Measurements from ENCODE around the gene ENGASE. TPM values are rescaled to one million over a fixed set of nuclear protein-coding genes. Genes with fewer than 3 reads are reported as not detected.

Gene ENGASE
- total RNA-seq, 1 donor from 2014 or later, result 10.5 TPM

- DNase-seq (ENCODE audit: low read depth), result peak; percentile 42
- Histone ChIP-seq H3K36me3 (ENCODE audit: control insufficient read depth, insufficient read depth, low read length) (no peaks in the 10 kb centered on the region), H3K27me3 (ENCODE audit: control insufficient read depth, insufficient read depth, low read length) (no peaks in the 10 kb centered on the region), H3K4me3 (ENCODE audit: low read depth, low read length) (no peak overlapping the region)
- FAIRE-seq, result peak; percentile 43
- TF ChIP-seq, protein P1, sequence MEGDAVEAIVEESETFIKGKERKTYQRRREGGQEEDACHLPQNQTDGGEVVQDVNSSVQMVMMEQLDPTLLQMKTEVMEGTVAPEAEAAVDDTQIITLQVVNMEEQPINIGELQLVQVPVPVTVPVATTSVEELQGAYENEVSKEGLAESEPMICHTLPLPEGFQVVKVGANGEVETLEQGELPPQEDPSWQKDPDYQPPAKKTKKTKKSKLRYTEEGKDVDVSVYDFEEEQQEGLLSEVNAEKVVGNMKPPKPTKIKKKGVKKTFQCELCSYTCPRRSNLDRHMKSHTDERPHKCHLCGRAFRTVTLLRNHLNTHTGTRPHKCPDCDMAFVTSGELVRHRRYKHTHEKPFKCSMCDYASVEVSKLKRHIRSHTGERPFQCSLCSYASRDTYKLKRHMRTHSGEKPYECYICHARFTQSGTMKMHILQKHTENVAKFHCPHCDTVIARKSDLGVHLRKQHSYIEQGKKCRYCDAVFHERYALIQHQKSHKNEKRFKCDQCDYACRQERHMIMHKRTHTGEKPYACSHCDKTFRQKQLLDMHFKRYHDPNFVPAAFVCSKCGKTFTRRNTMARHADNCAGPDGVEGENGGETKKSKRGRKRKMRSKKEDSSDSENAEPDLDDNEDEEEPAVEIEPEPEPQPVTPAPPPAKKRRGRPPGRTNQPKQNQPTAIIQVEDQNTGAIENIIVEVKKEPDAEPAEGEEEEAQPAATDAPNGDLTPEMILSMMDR (IDR thresholded peaks at IDR 0.05; ENCODE audit: insufficient read depth, low read length, severe bottlenecking), result peak; percentile 95
Observed at GRCh38 chr17:79045842-79046196, 28.8 kb upstream of the ENGASE start.

DNA sequence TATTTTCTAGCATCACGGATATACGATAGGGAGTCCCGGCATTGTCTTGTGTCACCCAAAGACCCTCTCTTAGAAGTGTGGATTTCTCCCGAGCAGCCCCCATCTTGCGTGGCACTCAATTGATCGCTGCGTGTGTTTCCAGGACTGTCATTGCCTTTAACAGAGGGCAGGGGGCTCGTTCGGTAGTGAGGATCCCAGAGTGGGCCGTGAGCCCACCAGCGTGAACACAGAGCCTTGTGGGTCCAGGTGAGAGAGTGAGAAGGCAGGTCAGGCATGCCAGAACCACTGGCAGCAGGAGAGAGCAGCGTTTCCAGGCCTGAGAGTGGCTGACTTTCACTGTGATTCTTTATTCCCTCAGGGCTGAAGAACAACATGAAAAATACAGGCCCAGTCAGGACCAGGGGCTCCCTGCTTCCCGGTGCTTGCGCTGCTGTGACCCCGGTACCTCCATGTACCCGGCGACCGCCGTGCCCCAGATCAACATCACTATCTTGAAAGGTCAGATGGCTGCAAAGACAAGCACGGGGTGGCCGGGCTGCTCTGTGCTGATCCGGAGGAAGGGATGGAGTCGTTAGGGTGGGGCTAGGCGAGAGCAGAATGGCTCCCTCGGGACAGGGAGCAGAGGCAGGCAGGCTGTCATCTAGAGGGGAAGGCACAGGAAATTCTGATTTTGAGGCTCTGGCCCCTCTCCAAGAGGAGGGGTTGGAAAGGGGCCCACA is 28.3 kb upstream of the ENGASE start:
- no peak overlapping the region for H3K4me3 ChIP-seq (ENCODE audit: low read depth, low read length)
- H3K36me3 ChIP-seq (ENCODE audit: control insufficient read depth, insufficient read depth, low read length), result no peaks in the 10 kb centered on the region
- FAIRE-seq, result no peak
- DNase-seq (ENCODE audit: low read depth), result no peak
- TF ChIP-seq, protein P1 (IDR thresholded peaks at IDR 0.05; ENCODE audit: insufficient read depth, low read length, severe bottlenecking), result no peak
- no peaks in the 10 kb centered on the region for H3K27me3 ChIP-seq (ENCODE audit: control insufficient read depth, insufficient read depth, low read length)

DNA sequence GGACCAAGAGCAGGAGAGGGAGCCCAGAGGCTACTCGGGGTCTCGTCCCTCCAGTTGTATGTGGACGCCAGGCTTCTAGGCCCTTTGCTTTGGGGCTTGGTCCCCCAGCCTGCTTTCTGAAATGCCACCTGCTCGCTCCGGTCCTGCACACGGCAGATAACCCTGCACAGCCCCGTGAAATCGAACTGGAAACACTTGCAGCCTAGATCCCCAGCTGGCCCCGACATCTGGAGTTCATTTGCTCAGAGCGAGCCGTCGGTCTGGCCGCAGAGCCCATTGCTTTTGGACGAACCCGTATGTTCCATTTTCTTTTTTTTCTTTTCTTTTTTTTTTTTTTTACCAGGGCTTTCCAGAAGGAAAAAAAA is 27.7 kb upstream of the ENGASE start:
- H3K27me3 ChIP-seq (ENCODE audit: control insufficient read depth, insufficient read depth, low read length), result no peaks in the 10 kb centered on the region
- FAIRE-seq (no peak), DNase-seq (ENCODE audit: low read depth) (no peak)
- no peaks in the 10 kb centered on the region for H3K36me3 ChIP-seq (ENCODE audit: control insufficient read depth, insufficient read depth, low read length)
- H3K4me3 ChIP-seq (ENCODE audit: low read depth, low read length), result no peak overlapping the region
- TF ChIP-seq, protein P1 (IDR thresholded peaks at IDR 0.05; ENCODE audit: insufficient read depth, low read length, severe bottlenecking), result no peak

- Histone ChIP-seq H3K27me3 (ENCODE audit: control insufficient read depth, insufficient read depth, low read length) (no peaks in the 10 kb centered on the region), H3K4me3 (ENCODE audit: low read depth, low read length) (no peak overlapping the region), H3K36me3 (ENCODE audit: control insufficient read depth, insufficient read depth, low read length) (no peaks in the 10 kb centered on the region)
- DNase-seq (ENCODE audit: low read depth) (no peak), FAIRE-seq (no peak)
- TF ChIP-seq, protein P1 (IDR thresholded peaks at IDR 0.05; ENCODE audit: insufficient read depth, low read length, severe bottlenecking), result no peak
Observed at GRCh38 chr17:79047291-79047920, 27.2 kb upstream of the ENGASE start.

DNA sequence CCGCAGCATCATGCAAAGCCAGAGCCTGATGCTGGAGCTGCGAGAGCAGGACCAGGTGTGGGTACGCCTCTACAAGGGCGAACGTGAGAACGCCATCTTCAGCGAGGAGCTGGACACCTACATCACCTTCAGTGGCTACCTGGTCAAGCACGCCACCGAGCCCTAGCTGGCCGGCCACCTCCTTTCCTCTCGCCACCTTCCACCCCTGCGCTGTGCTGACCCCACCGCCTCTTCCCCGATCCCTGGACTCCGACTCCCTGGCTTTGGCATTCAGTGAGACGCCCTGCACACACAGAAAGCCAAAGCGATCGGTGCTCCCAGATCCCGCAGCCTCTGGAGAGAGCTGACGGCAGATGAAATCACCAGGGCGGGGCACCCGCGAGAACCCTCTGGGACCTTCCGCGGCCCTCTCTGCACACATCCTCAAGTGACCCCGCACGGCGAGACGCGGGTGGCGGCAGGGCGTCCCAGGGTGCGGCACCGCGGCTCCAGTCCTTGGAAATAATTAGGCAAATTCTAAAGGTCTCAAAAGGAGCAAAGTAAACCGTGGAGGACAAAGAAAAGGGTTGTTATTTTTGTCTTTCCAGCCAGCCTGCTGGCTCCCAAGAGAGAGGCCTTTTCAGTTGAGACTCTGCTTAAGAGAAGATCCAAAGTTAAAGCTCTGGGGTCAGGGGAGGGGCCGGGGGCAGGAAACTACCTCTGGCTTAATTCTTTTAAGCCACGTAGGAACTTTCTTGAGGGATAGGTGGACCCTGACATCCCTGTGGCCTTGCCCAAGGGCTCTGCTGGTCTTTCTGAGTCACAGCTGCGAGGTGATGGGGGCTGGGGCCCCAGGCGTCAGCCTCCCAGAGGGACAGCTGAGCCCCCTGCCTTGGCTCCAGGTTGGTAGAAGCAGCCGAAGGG is 26.4 kb upstream of the ENGASE start:
- DNase-seq (ENCODE audit: low read depth), result no peak
- FAIRE-seq, result no peak
- no peaks in the 10 kb centered on the region for H3K36me3 ChIP-seq (ENCODE audit: control insufficient read depth, insufficient read depth, low read length)
- H3K27me3 ChIP-seq (ENCODE audit: control insufficient read depth, insufficient read depth, low read length), result no peaks in the 10 kb centered on the region
- TF ChIP-seq, protein P1 (IDR thresholded peaks at IDR 0.05; ENCODE audit: insufficient read depth, low read length, severe bottlenecking), result no peak
- H3K4me3 ChIP-seq (ENCODE audit: low read depth, low read length), result no peak overlapping the region

All from bronchial epithelial cell (primary cell).